GM19455 (cell line): ENCODE measurements around the gene JAK2.
"Not testable (repeated sequence)": the region's sequence is repeated elsewhere in the genome, so short reads cannot be mapped to it uniquely, and the experiment has no call there.

Source experiments
- ATAC-seq: cut with Tn5 transposase; IDR thresholded peaks from one replicate; pipeline ENCODE4 v1.9.1; 2021; ENCODE audit not compliant: unreplicated experiment

The JAK2 gene

GRCh38 chr9:4984621-4985385 lies at the start of gene JAK2:
Gene JAK2, plus strand, starts transcription at chr9:4985272. Its CDS starts 36,716 bp downstream, at chr9:5021988.
- ATAC-seq = peak; percentile 76

- ATAC-seq = no peak
Measured at GRCh38 chr9:4936277-4936676, 48.8 kb upstream of the JAK2 start.

- peak; percentile 41 for ATAC-seq
Measured at GRCh38 chr9:4936823-4937222, 48.2 kb upstream of the JAK2 start.

GRCh38 chr9:4937446-4937845 lies 47.6 kb upstream of the JAK2 start:
- no peak for ATAC-seq

DNA sequence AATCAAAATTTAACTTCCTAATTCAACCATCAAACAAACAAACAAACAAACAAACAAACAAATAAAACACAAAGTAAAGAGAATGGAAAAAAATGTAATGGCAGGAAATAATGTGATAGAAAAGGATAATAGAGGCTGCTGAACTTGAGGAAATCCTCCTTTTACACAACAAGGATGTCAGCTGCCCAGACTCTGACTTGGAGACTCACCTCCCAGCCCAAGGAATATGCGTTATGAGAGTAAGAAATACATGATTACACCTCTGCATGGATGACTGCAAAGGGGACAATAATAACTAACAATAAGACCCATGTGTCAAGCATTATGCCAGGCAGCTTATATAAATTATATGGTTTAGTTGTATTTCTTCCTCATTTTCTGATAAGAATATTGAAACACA lies 46.6 kb upstream of the JAK2 start:
- no peak for ATAC-seq

- peak; percentile 82 for ATAC-seq
Measured at GRCh38 chr9:4939118-4939561, 45.9 kb upstream of the JAK2 start.

DNA sequence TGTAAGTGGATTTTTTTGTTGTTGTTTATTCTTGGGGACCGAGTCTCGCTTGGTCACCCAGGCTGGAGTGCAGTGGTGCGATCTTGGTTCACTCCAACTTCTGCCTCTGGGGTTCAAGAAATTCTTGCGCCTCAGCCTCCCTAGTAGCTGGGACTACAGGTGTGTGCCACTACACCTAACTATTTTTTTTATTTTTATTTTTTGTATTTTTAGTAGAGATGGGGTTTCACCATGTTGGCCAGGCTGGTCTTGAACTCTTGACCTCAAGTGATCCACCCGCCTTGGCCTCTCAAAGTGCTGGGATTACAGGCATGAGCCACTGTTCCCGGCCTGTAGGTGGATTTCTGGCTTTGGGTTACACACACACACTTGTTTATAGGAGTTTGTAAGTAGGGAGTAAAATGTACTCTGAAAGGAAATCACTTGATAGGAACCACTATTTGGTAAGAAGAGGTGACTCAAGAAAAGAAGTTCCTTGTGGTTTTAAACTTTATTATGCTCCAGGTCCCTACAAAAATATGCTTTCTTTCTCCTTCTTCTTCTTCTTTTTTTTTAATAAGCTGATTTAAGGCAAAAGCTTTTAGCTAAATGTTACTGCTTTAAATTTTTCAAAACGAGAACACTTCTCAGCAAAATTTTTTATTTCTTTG lies 42.9 kb upstream of the JAK2 start:
- ATAC-seq = not testable (repeated sequence)

- no peak for ATAC-seq
Measured at GRCh38 chr9:4943346-4943745, 41.7 kb upstream of the JAK2 start.

GRCh38 chr9:4944431-4945211 lies 40.5 kb upstream of the JAK2 start:
- not testable (repeated sequence) for ATAC-seq

DNA sequence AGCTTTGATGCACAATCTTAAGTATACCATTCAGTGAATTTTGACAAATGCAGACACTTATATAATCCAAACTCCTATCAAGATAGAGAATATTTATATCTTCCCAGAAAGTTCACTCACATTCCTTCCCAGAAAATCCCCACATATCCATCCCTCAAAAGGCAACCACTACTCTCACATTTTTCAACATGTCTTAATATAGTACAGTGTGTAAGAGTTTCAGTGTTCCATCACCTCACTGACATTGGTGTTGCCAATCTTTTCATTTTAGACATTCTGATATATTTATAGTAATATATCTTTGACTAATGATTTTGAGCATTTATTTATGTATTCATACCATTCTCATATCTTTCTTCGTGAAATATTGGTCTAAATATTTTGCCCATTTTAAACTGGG lies 38.1 kb upstream of the JAK2 start:
- ATAC-seq = no peak

- no peak for ATAC-seq
Measured at GRCh38 chr9:4955836-4956235, 29.2 kb upstream of the JAK2 start.

DNA sequence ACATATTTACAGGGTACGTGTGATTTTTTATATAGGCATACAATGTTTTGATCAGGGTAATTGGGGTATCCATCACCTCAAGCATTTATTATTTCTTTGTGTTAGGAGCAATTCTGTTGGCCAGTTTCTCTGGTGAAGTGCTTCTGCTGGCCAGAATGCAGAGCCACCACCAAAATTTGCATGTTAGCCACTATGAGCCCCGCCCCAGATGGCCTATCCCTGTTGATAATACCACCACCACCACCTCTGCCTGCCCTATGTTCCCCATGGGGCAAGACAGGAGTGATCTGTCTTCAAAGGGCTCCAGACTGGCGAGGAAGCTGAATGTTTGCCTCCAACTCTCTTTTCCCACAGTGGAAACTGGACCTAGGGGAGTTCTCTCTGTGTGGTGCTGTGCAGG lies 26.0 kb upstream of the JAK2 start:
- ATAC-seq = no peak

DNA sequence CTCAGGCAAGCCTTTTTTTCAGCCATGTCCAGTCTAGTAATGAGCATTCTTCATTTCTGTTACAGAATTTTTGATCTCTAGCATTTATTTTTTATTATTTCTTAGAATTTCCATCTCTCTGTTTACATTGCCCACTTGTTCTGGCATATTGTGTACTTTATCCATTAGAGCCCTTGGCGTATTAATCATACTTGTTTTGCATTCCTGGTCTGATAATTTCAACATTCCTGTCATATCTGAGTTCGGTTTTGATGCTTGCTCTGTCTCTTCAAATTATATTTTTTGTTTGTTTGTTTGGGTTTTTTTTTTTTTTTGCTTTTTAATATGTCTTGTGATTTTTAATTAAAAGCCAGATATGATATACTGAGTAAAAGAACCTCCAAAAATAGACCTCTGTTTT lies 23.0 kb upstream of the JAK2 start:
- ATAC-seq = no peak

DNA sequence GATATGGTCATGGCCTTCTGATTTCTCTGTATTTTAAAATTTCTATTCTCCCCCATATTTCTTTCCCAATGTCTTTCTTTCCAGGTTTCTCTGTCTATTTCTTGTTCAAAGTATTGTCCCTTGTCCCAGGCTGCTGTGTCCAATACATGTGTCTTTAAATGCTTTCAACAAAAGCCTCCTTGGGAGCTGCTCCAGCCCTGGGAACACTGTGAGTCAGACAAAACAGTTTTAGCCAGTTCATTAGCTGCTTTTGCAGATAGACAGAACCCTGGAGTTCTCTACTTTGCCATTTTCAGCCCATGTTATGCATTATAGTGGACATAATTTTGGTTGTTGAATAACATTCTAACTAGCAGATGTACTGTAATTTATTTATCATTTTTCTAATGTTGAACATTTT lies 20.5 kb upstream of the JAK2 start:
- no peak for ATAC-seq

GRCh38 chr9:4965174-4965821 lies 19.8 kb upstream of the JAK2 start:
- no peak for ATAC-seq

DNA sequence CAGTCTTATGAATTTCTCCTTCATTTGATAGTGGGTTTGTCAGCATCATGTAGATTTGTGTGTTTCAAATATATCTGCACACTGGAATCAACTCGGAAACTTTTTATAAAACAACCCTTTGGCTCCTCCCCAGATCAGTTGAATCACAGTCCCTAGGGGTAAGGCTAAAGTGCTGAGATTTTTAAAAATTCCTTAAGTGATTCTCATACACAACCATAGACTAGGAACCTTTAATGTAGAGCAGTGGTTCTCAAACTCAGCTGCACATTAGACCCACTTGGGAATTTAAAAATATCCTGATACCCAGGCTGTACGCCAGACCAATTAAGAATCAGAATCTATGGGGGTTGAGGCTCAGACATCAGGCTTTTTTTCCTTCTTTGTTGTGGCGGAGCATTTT lies 17.5 kb upstream of the JAK2 start:
- no peak for ATAC-seq

DNA sequence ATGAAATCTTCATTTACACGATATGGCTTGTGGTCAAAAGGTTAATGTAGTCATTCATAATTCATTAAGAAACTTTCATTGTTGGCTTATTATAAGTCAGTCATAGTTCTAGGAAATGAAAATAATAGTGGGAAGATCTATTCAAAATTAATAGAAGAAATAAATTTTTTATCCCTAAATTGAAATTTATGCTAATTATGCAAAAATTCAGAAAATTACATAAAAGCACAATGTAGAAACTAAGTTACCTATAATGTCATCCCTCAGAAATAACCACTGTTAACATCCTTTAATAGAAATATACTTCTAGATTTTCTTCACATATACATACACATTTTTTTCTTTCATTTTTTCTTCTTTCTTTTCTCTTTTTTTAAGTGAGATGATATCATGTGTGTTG lies 15.9 kb upstream of the JAK2 start:
- no peak for ATAC-seq

DNA sequence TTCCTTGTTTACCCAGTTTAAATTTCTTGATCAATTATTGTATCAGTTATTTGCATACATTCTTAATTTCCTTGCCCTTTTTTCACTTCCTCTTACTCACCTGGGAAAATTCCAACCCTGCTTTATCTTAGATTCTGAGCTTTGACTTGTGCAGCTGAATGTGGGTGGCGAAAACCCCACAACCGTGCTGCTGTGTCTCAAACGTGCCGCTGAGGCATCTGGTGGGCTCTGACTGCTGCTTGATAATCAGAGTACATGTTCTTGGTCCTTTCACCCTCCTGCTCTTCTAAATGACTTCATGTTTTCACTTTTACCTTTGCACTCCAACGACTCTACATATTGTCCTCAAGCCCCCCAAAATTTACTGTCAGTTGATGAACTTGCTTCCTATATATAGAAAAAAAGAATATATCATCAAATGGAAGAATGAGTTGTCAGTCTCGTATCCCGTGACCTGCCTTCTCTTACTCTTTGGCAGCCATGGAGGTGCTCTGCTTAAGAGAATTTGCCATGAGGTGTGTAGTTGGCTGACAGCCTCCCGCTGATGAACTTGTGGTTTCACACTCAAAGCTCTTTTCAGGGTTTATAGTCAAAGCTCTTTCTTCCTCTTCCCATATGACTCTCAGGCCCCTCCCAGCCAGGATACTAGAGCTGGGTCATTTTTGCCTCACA lies 14.0 kb upstream of the JAK2 start:
- ATAC-seq = peak; percentile 87

- ATAC-seq = no peak
Measured at GRCh38 chr9:4973246-4973645, 11.8 kb upstream of the JAK2 start.

- no peak for ATAC-seq
Measured at GRCh38 chr9:4973902-4974301, 11.2 kb upstream of the JAK2 start.

GRCh38 chr9:4979239-4979638 lies 5.8 kb upstream of the JAK2 start:
- ATAC-seq = no peak
